ENCODE measurements around the gene PROSER3.

- TF ChIP-seq CTCF (IDR thresholded peaks at IDR 0.05) (no peak), POLR2A (IDR thresholded peaks at IDR 0.05) (no peak)
Observed at GRCh38 chr19:35723671-35724070, 34.3 kb upstream of the PROSER3 start.
